ENCODE data around the gene RAB3GAP1.

DNA sequence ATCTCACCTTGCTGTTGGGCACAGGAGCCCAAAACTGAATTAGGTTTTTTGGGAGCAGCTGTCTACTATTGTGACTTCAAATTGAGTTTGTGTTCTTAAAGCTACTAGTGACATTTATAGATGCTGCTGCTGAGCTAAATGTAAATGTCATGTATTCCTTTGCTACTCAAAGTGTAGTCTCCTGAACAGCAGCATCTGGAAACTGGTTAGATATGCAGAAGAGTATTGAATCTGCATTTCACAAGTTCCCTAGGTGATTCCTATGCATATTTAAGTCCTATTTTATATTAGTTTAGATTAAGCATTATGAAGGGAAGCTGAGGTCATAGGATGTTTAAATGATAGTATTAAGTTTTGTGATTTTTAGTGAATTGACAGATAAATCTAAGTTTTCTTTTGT lies 67.5 kb downstream of the RAB3GAP1 start:
- TF ChIP-seq, protein P1, sequence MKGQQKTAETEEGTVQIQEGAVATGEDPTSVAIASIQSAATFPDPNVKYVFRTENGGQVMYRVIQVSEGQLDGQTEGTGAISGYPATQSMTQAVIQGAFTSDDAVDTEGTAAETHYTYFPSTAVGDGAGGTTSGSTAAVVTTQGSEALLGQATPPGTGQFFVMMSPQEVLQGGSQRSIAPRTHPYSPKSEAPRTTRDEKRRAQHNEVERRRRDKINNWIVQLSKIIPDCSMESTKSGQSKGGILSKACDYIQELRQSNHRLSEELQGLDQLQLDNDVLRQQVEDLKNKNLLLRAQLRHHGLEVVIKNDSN (IDR thresholded peaks at IDR 0.05; ENCODE audit: borderline replicate concordance, low read depth), result no peak
- TF ChIP-seq, protein P2, sequence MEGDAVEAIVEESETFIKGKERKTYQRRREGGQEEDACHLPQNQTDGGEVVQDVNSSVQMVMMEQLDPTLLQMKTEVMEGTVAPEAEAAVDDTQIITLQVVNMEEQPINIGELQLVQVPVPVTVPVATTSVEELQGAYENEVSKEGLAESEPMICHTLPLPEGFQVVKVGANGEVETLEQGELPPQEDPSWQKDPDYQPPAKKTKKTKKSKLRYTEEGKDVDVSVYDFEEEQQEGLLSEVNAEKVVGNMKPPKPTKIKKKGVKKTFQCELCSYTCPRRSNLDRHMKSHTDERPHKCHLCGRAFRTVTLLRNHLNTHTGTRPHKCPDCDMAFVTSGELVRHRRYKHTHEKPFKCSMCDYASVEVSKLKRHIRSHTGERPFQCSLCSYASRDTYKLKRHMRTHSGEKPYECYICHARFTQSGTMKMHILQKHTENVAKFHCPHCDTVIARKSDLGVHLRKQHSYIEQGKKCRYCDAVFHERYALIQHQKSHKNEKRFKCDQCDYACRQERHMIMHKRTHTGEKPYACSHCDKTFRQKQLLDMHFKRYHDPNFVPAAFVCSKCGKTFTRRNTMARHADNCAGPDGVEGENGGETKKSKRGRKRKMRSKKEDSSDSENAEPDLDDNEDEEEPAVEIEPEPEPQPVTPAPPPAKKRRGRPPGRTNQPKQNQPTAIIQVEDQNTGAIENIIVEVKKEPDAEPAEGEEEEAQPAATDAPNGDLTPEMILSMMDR (IDR thresholded peaks at IDR 0.05), result no peak
- TF ChIP-seq TAF1 (IDR thresholded peaks at IDR 0.05; ENCODE audit: borderline replicate concordance, low read depth, low read length), result no peak
- TF ChIP-seq POLR2AphosphoS5 (IDR thresholded peaks at IDR 0.05; ENCODE audit: low read depth, low read length), result no peak
- no peak for TF ChIP-seq YY1 (IDR thresholded peaks at IDR 0.05; ENCODE audit: low read depth)
- TF ChIP-seq, protein P3, sequence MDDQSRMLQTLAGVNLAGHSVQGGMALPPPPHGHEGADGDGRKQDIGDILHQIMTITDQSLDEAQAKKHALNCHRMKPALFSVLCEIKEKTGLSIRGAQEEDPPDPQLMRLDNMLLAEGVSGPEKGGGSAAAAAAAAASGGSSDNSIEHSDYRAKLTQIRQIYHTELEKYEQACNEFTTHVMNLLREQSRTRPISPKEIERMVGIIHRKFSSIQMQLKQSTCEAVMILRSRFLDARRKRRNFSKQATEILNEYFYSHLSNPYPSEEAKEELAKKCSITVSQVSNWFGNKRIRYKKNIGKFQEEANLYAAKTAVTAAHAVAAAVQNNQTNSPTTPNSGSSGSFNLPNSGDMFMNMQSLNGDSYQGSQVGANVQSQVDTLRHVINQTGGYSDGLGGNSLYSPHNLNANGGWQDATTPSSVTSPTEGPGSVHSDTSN (IDR thresholded peaks at IDR 0.05), result no peak
- TF ChIP-seq, protein P4, sequence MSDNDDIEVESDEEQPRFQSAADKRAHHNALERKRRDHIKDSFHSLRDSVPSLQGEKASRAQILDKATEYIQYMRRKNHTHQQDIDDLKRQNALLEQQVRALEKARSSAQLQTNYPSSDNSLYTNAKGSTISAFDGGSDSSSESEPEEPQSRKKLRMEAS (IDR thresholded peaks at IDR 0.05; ENCODE audit: low read depth), result no peak
- TF ChIP-seq EP300 (IDR thresholded peaks at IDR 0.05; ENCODE audit: borderline replicate concordance in 1 of 2, low read depth in 1 of 2, low read length in 1 of 2), result no peak
- no peak for TF ChIP-seq TEAD4 (IDR thresholded peaks at IDR 0.05; ENCODE audit: borderline replicate concordance, insufficient read depth)
- TF ChIP-seq, protein P5, sequence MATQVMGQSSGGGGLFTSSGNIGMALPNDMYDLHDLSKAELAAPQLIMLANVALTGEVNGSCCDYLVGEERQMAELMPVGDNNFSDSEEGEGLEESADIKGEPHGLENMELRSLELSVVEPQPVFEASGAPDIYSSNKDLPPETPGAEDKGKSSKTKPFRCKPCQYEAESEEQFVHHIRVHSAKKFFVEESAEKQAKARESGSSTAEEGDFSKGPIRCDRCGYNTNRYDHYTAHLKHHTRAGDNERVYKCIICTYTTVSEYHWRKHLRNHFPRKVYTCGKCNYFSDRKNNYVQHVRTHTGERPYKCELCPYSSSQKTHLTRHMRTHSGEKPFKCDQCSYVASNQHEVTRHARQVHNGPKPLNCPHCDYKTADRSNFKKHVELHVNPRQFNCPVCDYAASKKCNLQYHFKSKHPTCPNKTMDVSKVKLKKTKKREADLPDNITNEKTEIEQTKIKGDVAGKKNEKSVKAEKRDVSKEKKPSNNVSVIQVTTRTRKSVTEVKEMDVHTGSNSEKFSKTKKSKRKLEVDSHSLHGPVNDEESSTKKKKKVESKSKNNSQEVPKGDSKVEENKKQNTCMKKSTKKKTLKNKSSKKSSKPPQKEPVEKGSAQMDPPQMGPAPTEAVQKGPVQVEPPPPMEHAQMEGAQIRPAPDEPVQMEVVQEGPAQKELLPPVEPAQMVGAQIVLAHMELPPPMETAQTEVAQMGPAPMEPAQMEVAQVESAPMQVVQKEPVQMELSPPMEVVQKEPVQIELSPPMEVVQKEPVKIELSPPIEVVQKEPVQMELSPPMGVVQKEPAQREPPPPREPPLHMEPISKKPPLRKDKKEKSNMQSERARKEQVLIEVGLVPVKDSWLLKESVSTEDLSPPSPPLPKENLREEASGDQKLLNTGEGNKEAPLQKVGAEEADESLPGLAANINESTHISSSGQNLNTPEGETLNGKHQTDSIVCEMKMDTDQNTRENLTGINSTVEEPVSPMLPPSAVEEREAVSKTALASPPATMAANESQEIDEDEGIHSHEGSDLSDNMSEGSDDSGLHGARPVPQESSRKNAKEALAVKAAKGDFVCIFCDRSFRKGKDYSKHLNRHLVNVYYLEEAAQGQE (IDR thresholded peaks at IDR 0.05; ENCODE audit: low read depth, low read length), result no peak

Measured in SK-N-SH (cell line).